GM12875 (cell line): ENCODE data around the gene FYN.

Experiments used
- H3K4me3 ChIP-seq: one replicate; pipeline ENCODE4 v1.5.1; 2011; ENCODE audit warnings: low read depth, low read length, control low read depth
- CTCF ChIP-seq: IDR thresholded peaks from 2 replicates; pipeline ENCODE4 v1.5.1; 2011; ENCODE audit warnings: low read depth, mild to moderate bottlenecking, control low read depth, inconsistent platforms, low read length, moderate library complexity, borderline replicate concordance; ENCODE audit not compliant: insufficient read depth

The FYN gene

DNA sequence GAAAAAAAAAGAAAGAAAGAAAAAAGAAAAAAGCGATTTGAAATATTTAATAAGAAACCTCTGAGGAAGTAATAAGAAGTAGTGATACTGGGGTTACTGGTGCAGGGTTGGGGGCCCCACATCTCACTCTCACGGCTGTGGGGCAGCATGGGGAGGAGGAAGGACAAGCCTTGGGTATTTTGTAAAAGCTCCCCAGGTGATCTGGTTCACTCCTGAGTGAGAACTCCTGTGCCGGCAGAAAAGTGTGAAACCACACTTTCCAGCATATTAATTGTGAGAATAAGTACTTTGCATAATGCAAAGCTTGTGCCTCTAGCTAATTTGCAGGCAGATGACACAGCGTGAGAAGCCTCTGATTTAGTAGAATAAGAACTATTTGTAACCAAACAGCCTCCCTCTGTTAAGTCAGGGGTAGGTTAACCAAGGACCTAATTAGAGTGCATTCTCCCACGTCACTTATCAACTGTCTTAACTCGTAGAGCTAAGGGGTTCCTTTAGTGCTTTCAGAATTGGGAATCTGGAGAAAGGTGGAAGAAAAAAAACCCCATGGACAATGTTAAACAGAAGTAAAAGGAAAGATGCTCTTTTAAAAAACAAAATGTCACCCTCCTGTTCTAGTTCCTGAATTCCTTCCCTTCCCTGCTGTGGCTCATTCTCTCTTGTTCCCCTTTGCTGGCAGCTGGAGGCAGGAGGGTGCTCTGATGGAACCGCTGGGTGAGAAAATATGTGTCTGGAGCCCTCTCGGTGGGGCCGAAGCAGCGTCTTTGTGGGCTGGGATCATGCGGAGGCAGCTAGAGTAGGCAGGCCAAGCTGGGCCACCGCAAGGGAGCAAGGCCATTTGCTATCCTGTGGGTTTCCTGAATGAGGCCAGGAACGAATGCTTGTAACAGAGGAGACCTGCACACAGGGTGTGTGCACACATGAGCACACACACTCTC lies 108.7 kb downstream of the FYN start:
- no peak for TF ChIP-seq CTCF

GRCh38 chr6:111763381-111763780 lies 109.9 kb downstream of the FYN start:
- no peak for TF ChIP-seq CTCF
- no peak overlapping the region for H3K4me3 ChIP-seq

More for the DNA sequence above, 108.7 kb downstream of the FYN start:
- no peak overlapping the region for H3K4me3 ChIP-seq

DNA sequence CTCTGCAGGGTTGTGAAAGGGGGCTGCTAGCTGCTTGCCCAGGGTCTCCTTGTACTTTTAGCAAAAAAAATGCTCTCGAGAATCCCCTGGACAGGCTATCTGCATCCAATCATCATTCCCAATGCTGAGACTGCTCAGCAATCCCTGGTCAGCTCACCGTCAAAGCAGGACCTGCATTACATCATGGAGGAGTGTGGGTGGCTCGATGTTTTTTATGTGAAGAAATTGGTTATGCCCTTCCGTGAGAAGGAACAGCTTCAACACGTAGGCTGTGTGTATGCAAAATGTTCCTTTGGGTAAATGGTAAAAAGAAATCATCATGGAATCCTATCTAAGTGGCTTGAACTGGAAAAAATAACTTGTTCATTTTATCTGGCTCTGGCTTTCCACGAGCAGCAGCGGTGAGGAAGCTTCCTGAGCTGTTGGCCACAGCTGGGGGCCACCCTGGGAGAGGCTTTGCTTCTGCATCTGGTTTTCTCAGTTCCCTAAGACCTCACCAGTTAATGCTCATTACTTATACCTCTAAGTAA lies 111.4 kb downstream of the FYN start:
- H3K4me3 ChIP-seq: no peak overlapping the region
- TF ChIP-seq CTCF: no peak

GRCh38 chr6:111761212-111761611 lies 112.0 kb downstream of the FYN start:
- TF ChIP-seq CTCF: no peak
- no peak overlapping the region for H3K4me3 ChIP-seq

DNA sequence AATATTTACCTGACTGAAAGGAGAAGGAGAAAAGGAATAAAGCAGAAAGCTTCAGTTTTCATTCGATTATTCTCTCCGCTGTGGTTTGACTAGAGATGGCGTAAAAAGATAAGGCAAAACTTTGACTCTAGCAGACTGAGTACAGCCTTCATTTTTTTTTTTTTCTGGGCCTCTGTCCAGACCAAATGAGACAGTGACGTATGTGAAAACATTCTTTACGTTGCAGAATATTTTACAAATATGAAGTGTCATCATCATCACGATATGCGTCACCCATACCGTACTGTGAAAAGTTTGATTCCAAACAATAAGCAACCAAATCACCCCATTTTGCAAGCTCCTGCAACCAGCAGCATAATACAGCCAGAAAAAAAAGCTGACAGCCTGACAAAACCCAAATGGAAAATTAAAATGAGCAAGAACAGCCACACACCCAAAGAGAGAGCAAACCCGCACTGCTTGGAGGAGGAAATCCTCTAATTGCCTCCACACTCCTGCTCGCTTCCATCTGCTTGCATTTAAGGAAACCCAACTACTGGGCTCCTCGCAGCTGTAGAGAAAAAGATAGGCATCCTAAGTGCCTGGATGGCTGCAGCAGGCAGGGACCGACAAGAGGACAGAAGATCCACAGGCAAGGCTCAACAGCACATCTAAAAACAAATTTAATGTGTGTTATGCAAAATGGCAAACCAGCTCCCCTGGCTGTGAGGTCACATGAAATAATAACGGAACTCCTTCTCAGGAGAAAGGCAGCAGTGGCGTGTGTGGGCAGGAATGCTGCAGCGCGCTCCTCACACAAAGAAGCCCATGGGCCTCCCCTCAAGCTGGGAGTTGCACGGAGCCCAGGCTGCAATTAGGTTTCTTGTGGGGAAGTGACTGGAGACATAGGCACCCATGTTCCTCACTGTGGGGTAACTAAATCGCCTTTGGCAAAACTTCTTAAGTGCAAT lies 113.1 kb downstream of the FYN start:
- TF ChIP-seq CTCF: no peak
- H3K4me3 ChIP-seq: no peak overlapping the region

GRCh38 chr6:111759331-111759835 lies 113.9 kb downstream of the FYN start:
- no peak for TF ChIP-seq CTCF
- no peak overlapping the region for H3K4me3 ChIP-seq
